Neuron (in vitro differentiated cells): ENCODE measurements around the gene NFASC.

Experiments used
- H2AFZ ChIP-seq: one replicate; pipeline ENCODE4 v1.6.1; 2013; ENCODE audit warnings: low read depth, mild to moderate bottlenecking, inconsistent platforms, low read length, moderate library complexity
- H3K27me3 ChIP-seq: one replicate; pipeline ENCODE4 v1.6.1; 2013; ENCODE audit warnings: low read length; ENCODE audit not compliant: insufficient read depth
- H3K36me3 ChIP-seq: one replicate; pipeline ENCODE4 v1.6.1; 2013; ENCODE audit warnings: low read length; ENCODE audit not compliant: insufficient read depth
- H3K4me1 ChIP-seq: one replicate; pipeline ENCODE4 v1.6.1; 2013; ENCODE audit warnings: low read length; ENCODE audit not compliant: insufficient read depth
- H3K4me3 ChIP-seq: 2 replicates; pipeline ENCODE4 v1.5.1; 2013; ENCODE audit warnings: mild to moderate bottlenecking, low read length, moderate library complexity
- H3K9me3 ChIP-seq: one replicate; pipeline ENCODE4 v1.6.1; 2013; ENCODE audit warnings: low read length

Gene NFASC

GRCh38 chr1:205045146-205045545, 174.5 kb downstream of the NFASC start:
- Histone ChIP-seq H3K9me3 (no peaks in the 10 kb centered on the region), H3K4me3 (peak overlapping the region; percentile 2), H2AFZ (no peak overlapping the region), H3K27me3 (peaks cover 80% of the 10 kb centered on the region), H3K4me1 (peaks cover 6% of the 10 kb centered on the region), H3K36me3 (no peaks in the 10 kb centered on the region)

DNA sequence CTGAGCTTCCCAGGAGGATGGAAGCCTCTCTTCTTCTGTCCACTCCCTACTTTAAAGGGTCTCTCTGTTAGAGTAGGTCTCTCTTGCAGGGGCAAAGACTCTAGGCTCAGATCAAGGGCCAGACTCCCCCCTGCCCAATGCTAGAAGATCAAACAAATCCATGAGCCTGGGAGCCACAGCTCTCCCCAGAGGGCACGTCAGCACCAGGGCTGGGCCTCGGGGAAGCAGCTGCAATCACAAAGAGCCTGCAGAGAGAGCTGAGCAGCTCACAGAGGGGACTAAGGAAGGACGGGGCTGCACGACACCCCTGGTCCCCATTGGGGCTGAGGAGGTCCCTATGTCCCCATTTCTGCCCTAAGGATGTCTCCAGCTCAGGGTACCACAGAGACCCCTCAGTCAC, 176.2 kb downstream of the NFASC start:
- Histone ChIP-seq H3K36me3 (no peaks in the 10 kb centered on the region), H2AFZ (no peak overlapping the region), H3K4me1 (peaks cover 6% of the 10 kb centered on the region), H3K4me3 (no peak overlapping the region), H3K27me3 (peaks cover 69% of the 10 kb centered on the region), H3K9me3 (no peaks in the 10 kb centered on the region)

DNA sequence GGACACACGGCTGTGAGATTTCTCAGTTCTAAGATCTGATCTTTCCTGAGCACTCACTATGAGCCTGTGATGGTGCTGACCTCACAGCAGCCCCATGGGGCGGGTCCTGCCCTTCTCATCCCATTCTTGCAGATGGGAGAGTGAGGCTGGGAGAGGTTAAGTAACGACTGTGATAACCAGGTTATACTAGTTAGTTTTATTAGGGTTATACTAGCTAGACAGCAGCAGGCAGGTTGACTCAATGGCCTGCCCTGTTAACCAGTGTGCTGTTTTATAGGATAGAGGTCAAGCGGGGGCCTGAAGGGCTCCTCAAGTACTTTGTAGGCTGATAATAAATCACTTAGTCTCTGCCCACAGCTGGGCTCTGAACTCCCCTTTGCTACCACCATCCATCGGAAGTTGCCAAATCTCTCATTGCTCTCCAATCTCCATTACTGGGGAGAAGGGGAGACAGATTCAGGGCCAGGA, 177.1 kb downstream of the NFASC start:
- H3K36me3 ChIP-seq = no peaks in the 10 kb centered on the region
- H3K27me3 ChIP-seq = peaks cover 59% of the 10 kb centered on the region
- no peak overlapping the region for H2AFZ ChIP-seq
- H3K9me3 ChIP-seq = no peaks in the 10 kb centered on the region
- no peak overlapping the region for H3K4me3 ChIP-seq
- H3K4me1 ChIP-seq = peaks cover 6% of the 10 kb centered on the region

DNA sequence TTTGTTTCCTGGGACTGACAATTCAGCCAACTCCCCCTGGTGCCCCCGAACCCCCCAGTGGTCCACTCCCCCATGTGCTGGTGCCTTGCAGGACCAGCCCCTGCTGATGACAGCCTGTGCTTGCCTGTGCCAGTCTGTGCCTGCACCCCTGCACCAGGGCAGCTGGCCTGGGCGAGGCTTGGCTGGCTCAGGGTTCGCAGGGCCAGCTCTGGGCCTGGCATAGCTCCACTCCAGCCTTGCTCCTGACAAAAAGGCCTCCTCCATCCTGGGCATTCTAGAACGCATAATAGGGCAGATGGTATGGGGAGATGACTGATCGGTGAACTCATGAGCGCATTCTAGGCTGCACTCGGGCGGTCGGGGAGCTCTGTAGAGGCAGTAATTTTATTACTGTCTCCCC, 177.7 kb downstream of the NFASC start:
- Histone ChIP-seq H3K27me3 (peaks cover 60% of the 10 kb centered on the region), H3K9me3 (no peaks in the 10 kb centered on the region), H3K4me1 (peaks cover 2% of the 10 kb centered on the region), H3K36me3 (no peaks in the 10 kb centered on the region), H2AFZ (no peak overlapping the region), H3K4me3 (no peak overlapping the region)

GRCh38 chr1:205049479-205049878, 178.8 kb downstream of the NFASC start:
- Histone ChIP-seq H3K4me1 (no peaks in the 10 kb centered on the region), H3K9me3 (no peaks in the 10 kb centered on the region), H3K4me3 (no peak overlapping the region), H3K27me3 (peaks cover 54% of the 10 kb centered on the region), H2AFZ (no peak overlapping the region), H3K36me3 (no peaks in the 10 kb centered on the region)

GRCh38 chr1:205052690-205053089, 182.0 kb downstream of the NFASC start:
- Histone ChIP-seq H2AFZ (no peak overlapping the region), H3K36me3 (no peaks in the 10 kb centered on the region), H3K4me1 (no peaks in the 10 kb centered on the region), H3K9me3 (no peaks in the 10 kb centered on the region), H3K27me3 (peaks cover 31% of the 10 kb centered on the region), H3K4me3 (no peak overlapping the region)

DNA sequence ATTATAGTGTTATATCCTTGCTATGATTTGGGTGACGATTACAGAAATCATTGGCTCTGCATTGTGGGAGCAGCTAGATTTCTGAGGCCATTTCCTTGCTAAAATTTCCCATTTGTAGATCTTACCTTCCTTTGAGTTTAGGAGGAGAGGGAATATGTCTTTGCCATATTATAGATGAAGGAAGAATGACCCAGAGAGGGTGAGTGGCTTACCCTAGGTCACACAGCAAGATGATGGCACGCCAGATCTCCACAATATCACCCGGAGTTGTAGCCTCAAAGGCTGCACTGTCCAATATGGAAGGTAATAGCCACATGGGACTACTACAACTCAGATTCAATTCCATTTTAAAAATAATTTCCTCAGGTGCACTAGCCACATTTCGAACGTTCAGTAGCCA, 182.6 kb downstream of the NFASC start:
- Histone ChIP-seq H3K27me3 (peaks cover 26% of the 10 kb centered on the region), H3K9me3 (no peaks in the 10 kb centered on the region), H3K4me3 (no peak overlapping the region), H3K4me1 (no peaks in the 10 kb centered on the region), H3K36me3 (no peaks in the 10 kb centered on the region), H2AFZ (no peak overlapping the region)

- no peak overlapping the region for H2AFZ ChIP-seq
- no peak overlapping the region for H3K4me3 ChIP-seq
- H3K27me3 ChIP-seq = peaks cover 23% of the 10 kb centered on the region
- no peaks in the 10 kb centered on the region for H3K36me3 ChIP-seq
- H3K4me1 ChIP-seq = no peaks in the 10 kb centered on the region
- no peaks in the 10 kb centered on the region for H3K9me3 ChIP-seq
These were observed 183.4 kb downstream of the NFASC start for GRCh38 chr1:205054013-205054412.

DNA sequence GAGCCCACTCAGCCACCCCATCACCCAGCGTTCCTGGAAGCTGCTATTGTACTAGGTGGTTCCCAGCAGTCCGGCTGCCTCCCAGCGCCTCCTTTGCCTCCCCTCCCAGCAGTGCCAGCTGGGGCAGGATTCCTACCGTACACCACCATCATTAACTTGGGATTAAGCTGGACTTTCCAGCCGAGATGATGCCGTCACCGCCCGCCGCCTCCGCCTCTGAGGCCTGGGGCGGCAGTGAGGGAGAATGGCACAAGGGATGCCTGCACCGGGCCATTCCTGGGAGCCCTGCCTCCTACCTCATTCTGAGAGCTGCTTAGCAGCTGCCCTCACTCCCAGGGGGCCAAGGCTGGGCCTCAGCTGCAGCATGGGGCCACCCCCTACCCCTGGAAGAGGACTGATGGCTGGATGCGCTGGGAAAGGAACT, 185.5 kb downstream of the NFASC start:
- no peaks in the 10 kb centered on the region for H3K9me3 ChIP-seq
- no peak overlapping the region for H2AFZ ChIP-seq
- no peaks in the 10 kb centered on the region for H3K4me1 ChIP-seq
- no peak overlapping the region for H3K4me3 ChIP-seq
- H3K27me3 ChIP-seq = peaks cover 11% of the 10 kb centered on the region
- H3K36me3 ChIP-seq = no peaks in the 10 kb centered on the region

- Histone ChIP-seq H3K36me3 (no peaks in the 10 kb centered on the region), H3K4me1 (no peaks in the 10 kb centered on the region), H3K9me3 (no peaks in the 10 kb centered on the region), H3K27me3 (peaks cover 11% of the 10 kb centered on the region), H3K4me3 (no peak overlapping the region), H2AFZ (no peak overlapping the region)
These were observed 186.4 kb downstream of the NFASC start for GRCh38 chr1:205056956-205057568.

- H3K4me3 ChIP-seq = no peak overlapping the region
- no peak overlapping the region for H2AFZ ChIP-seq
- no peaks in the 10 kb centered on the region for H3K9me3 ChIP-seq
- H3K4me1 ChIP-seq = no peaks in the 10 kb centered on the region
- peaks cover 10% of the 10 kb centered on the region for H3K27me3 ChIP-seq
- no peaks in the 10 kb centered on the region for H3K36me3 ChIP-seq
These were observed 187.3 kb downstream of the NFASC start for GRCh38 chr1:205057808-205058575.

DNA sequence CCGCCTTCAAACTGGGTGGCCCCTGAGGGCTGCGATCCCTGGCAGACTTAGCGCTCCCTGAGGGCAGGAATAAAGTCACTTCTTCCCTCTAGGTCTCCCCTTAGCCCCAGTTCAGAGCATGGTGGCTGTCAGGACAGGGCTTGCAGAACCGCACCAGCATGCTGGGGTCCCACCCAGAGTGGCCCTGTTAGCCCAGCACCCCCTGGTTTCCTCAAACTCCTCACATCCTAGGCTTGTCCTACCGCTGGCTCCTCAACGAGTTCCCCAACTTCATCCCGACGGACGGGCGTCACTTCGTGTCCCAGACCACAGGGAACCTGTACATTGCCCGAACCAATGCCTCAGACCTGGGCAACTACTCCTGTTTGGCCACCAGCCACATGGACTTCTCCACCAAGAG, 188.2 kb downstream of the NFASC start:
- H3K9me3 ChIP-seq = no peaks in the 10 kb centered on the region
- peaks cover 8% of the 10 kb centered on the region for H3K27me3 ChIP-seq
- no peaks in the 10 kb centered on the region for H3K4me1 ChIP-seq
- no peak overlapping the region for H3K4me3 ChIP-seq
- H3K36me3 ChIP-seq = no peaks in the 10 kb centered on the region
- H2AFZ ChIP-seq = no peak overlapping the region

GRCh38 chr1:205059660-205060059, 189.0 kb downstream of the NFASC start:
- H3K4me3 ChIP-seq = no peak overlapping the region
- H3K4me1 ChIP-seq = no peaks in the 10 kb centered on the region
- peaks cover 1% of the 10 kb centered on the region for H3K27me3 ChIP-seq
- no peaks in the 10 kb centered on the region for H3K36me3 ChIP-seq
- H3K9me3 ChIP-seq = no peaks in the 10 kb centered on the region
- H2AFZ ChIP-seq = no peak overlapping the region
